B cell (primary cell): Measurements from ENCODE around the gene KBTBD3. TPM values are rescaled to one million over a fixed set of nuclear protein-coding genes. Genes with fewer than 3 reads are reported as not detected.

Experiments used
- ATAC-seq: fragments of 200-7000 bp; cut with Tn5 transposase; one replicate; pipeline ENCODE4 v1.10.0; 2021; ENCODE audit warnings: low read depth, mild to moderate bottlenecking, moderate number of reproducible peaks, moderate library complexity
- CTCF ChIA-PET: fragments of 350-600 bp; sonication (Branson Sonifier 250); formaldehyde crosslinking; loops from one replicate; lab custom pipeline; 2021; ENCODE audit warnings: antibody characterized with exemption, inconsistent platforms; lab: Charles Lee
- POLR2A ChIA-PET: fragments of 350-600 bp; sonication (Branson Sonifier 250); formaldehyde crosslinking; loops from one replicate; lab custom pipeline; 2021; ENCODE audit warnings: antibody characterized with exemption; lab: Charles Lee
- DNase-seq: peaks from one replicate; pipeline ENCODE4 v3.0.0; 2013
- H2AFZ ChIP-seq: 2 replicates; pipeline ENCODE4 v1.6.1; 2012; ENCODE audit warnings: mild to moderate bottlenecking, low read depth, low read length; ENCODE audit not compliant: insufficient read depth, poor library complexity, severe bottlenecking
- H3K27ac ChIP-seq, 2 donors: 1 replicate in 1 of 2; 2 replicates in 1 of 2; pipeline ENCODE4 v1.5.1; 2012 to 2013; ENCODE audit warnings: low read length in 2 of 2, mild to moderate bottlenecking in 2 of 2, moderate library complexity in 1 of 2
- H3K27me3 ChIP-seq, 4 experiments: fragments of 200-600 bp in 1 of 4; sonication (generic) in 1 of 4; replicated peaks in 1 of 4; 1 replicate in 2 of 4; 2 replicates in 2 of 4; pipeline versions ENCODE4 v1.6.1 to v1.7.0; 2013 to 2016; ENCODE audit warnings: low read length in 3 of 4, mild to moderate bottlenecking in 2 of 4, mixed read lengths in 1 of 4, moderate library complexity in 1 of 4; ENCODE audit not compliant: insufficient read depth in 4 of 4, control insufficient read depth in 3 of 4; ENCODE audit errors: control extremely low read depth in 1 of 4
- H3K36me3 ChIP-seq, 2 experiments: replicated peaks in 1 of 2; 1 replicate in 1 of 2; 2 replicates in 1 of 2; pipeline versions ENCODE4 v1.6.1 to v1.7.1; 2013; ENCODE audit warnings: low read length in 1 of 2; ENCODE audit not compliant: insufficient read depth in 2 of 2, control insufficient read depth in 1 of 2; ENCODE audit errors: control extremely low read depth in 1 of 2, extremely low read depth in 1 of 2
- H3K4me1 ChIP-seq, 2 donors: fragments of 200-600 bp in 1 of 2; sonication (generic) in 1 of 2; 1 replicate in 1 of 2; 2 replicates in 1 of 2; pipeline versions ENCODE4 v1.5.1 to v1.6.1; 2013 to 2017; ENCODE audit warnings: low read length in 2 of 2; ENCODE audit not compliant: control insufficient read depth in 2 of 2, insufficient read depth in 2 of 2
- H3K4me2 ChIP-seq: replicated peaks from 2 replicates; pipeline ENCODE3; 2012; ENCODE audit warnings: mild to moderate bottlenecking, low read depth, low read length; ENCODE audit not compliant: poor library complexity, severe bottlenecking
- H3K4me3 ChIP-seq, 5 experiments: fragments of 200-600 bp in 1 of 5; sonication (generic) in 1 of 5; 1 replicate in 3 of 5; 2 replicates in 2 of 5; pipeline versions ENCODE4 v1.5.1 to v1.7.0; 2011 to 2016; ENCODE audit warnings: low read length in 4 of 5, mild to moderate bottlenecking in 4 of 5, low read depth in 2 of 5, control low read depth in 1 of 5, moderate library complexity in 1 of 5; ENCODE audit not compliant: insufficient read depth in 1 of 5; ENCODE audit errors: control extremely low read depth in 1 of 5, extremely low read depth in 1 of 5
- H3K79me2 ChIP-seq: fragments of 200-600 bp; sonication (generic); one replicate; pipeline ENCODE4 v1.6.0; 2016; ENCODE audit warnings: low read length; ENCODE audit not compliant: control insufficient read depth, insufficient read depth
- H3K9ac ChIP-seq: fragments of 200-600 bp; sonication (generic); 2 replicates; pipeline ENCODE4 v1.6.1; 2017; ENCODE audit warnings: mild to moderate bottlenecking, low read length, moderate library complexity
- H3K9me3 ChIP-seq, 3 donors: one replicate each; pipeline versions ENCODE4 v1.6.1 to v1.7.1; 2013; ENCODE audit warnings: low read length in 2 of 3; ENCODE audit not compliant: control insufficient read depth in 2 of 3, insufficient read depth in 1 of 3; ENCODE audit errors: control extremely low read depth in 1 of 3
- H4K20me1 ChIP-seq: 2 replicates; pipeline ENCODE4 v1.6.0; 2012; ENCODE audit warnings: mild to moderate bottlenecking, low read length; ENCODE audit not compliant: insufficient read depth, control insufficient read depth, poor library complexity, severe bottlenecking
- H3K27ac Mint-ChIP-seq: one replicate; pipeline ENCODE4 v1.8.0; 2021; ENCODE audit warnings: mixed read lengths
- H3K27me3 Mint-ChIP-seq: one replicate; pipeline ENCODE4 v1.8.0; 2021; ENCODE audit warnings: mixed read lengths
- H3K4me1 Mint-ChIP-seq: one replicate; pipeline ENCODE4 v1.8.0; 2021; ENCODE audit warnings: mixed read lengths
- H3K4me3 Mint-ChIP-seq: one replicate; pipeline ENCODE4 v1.8.0; 2021; ENCODE audit warnings: mixed read lengths
- H3K9me3 Mint-ChIP-seq: one replicate; pipeline ENCODE4 v1.8.0; 2022; ENCODE audit warnings: mixed read lengths; ENCODE audit not compliant: insufficient read depth
- CTCF ChIP-seq: fragments of 200-600 bp; IDR thresholded peaks from one replicate; pipeline ENCODE4 v1.8.0; 2022; ENCODE audit warnings: antibody characterized with exemption, mild to moderate bottlenecking
- EZH2 ChIP-seq: IDR thresholded peaks from 2 replicates; pipeline ENCODE4 v1.6.1; 2012; ENCODE audit warnings: borderline replicate concordance, low read depth, mild to moderate bottlenecking, moderate library complexity, low read length; ENCODE audit not compliant: insufficient read depth, poor library complexity, severe bottlenecking
- WGBS: methylation state at CpG from one replicate; pipeline ENCODE4 v1.1.5; 2013; ENCODE audit warnings: missing lambda C conversion rate; ENCODE audit not compliant: insufficient coverage; 5-methylcytosine and 5-hydroxymethylcytosine counted together
- intact Hi-C: fragments of 100-400 bp; cut with micrococcal nuclease; formaldehyde crosslinking; loops from one replicate; pipeline ENCODE4 v1.10.0; 2022
- polyA plus RNA-seq: library from polyadenylated mRNA; depleted of rRNA; stranded (reverse); fragments of >200 nt; gene quantifications from 2 replicates; pipeline ENCODE4 v1.2.3, GENCODE V29; 2012
- total RNA-seq, 2 donors: library from RNA; stranded (reverse); fragments of 120-200 nt in 1 of 2; gene quantifications; 1 replicate in 1 of 2; 2 replicates in 1 of 2; pipeline versions ENCODE4 v1.2.3 to v1.2.4, GENCODE V29; 2013 to 2022

Gene KBTBD3
- total and polyA plus RNA-seq, 2 donors (not counting 1 experiment from before 2014, with no cell fraction given), result 1.8 to 15.5 TPM

DNA sequence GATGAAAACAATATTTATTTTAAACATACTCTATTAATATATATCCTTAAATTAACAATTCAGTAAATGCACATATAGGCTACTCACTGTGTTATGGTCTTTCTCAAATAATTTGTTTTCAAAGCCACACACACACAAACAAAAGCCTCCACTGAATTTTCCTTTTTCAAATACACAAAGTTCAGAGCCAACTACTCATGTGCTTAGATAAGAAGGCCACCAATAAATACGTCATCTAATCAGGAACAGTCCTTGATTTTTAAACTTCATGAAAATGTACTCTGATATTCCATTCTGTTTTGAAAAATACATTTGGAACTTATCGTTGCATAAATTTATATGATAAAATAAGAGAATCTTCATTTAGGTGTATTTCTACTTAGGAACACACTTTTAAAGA, 26.0 kb downstream of the KBTBD3 start:
- DNase-seq, result no peak
- WGBS, result no CpG with 5 or more reads among the region's 2 CpGs
- ChIA-PET CTCF (no interaction called here), POLR2A (no interaction called here)
- no peak overlapping the region for H3K9ac ChIP-seq
- H3K4me2 ChIP-seq, result no peak overlapping the region
- ATAC-seq, result no peak
- Mint-ChIP-seq H3K4me1 (no peaks in the 10 kb centered on the region), H3K9me3 (no peaks in the 10 kb centered on the region), H3K27ac (no peak overlapping the region), H3K4me3 (no peak overlapping the region), H3K27me3 (peaks cover 6% of the 10 kb centered on the region)
- H2AFZ ChIP-seq, result no peak overlapping the region
- H3K27me3 ChIP-seq, result no peaks in the 10 kb centered on the region
- H3K27ac ChIP-seq, result no peak overlapping the region
- H3K79me2 ChIP-seq, result no peaks in the 10 kb centered on the region
- no peak for TF ChIP-seq CTCF
- TF ChIP-seq EZH2, result no peak
- no peaks in the 10 kb centered on the region for H4K20me1 ChIP-seq
- intact Hi-C loops, result no loop called here
- H3K4me3 ChIP-seq, result no peak overlapping the region
- H3K4me1 ChIP-seq, result no peaks in the 10 kb centered on the region
- no peaks in the 10 kb centered on the region for H3K36me3 ChIP-seq
- no peaks in the 10 kb centered on the region for H3K9me3 ChIP-seq

DNA sequence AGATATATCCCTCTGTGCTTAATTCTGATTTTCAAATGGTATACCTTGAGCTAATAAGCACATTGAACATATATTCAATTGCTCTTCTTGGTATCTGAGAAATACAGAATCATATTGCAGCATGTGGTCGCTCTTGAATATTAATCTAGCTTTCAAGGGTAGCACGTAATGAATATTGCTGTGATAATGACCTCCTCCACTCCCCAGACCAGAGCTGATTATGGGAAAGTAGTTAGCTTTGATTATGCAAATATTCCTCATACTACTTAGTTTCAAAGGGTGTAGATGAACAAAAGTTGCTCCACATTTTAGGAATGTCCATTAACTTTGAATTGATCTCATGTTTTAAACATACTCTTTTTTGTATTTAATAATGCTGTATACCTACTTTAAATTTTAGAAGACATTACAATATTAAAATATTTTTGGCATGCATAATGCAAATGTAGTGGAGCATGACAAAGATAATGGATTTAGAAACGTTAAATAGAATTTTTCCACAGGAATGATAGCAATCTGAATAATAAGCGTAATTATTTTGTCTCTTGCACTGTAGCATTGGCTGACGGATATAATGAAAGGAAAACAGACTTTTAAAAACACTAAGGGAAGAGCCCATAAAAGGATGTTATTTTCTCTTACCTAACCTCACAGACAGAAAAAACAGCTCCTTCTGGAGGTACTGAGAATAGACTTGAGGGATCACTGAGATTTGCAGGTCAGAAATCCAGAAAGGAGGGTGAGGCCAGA, 27.2 kb downstream of the KBTBD3 start:
- ATAC-seq (no peak), DNase-seq (no peak)
- Histone ChIP-seq H2AFZ (no peak overlapping the region), H3K9me3 (no peaks in the 10 kb centered on the region), H3K4me3 (no peak overlapping the region), H3K27me3 (no peaks in the 10 kb centered on the region), H3K4me2 (no peak overlapping the region), H3K27ac (no peak overlapping the region), H3K4me1 (no peaks in the 10 kb centered on the region), H3K79me2 (no peaks in the 10 kb centered on the region), H3K36me3 (no peaks in the 10 kb centered on the region), H4K20me1 (no peaks in the 10 kb centered on the region), H3K9ac (no peak overlapping the region)
- Mint-ChIP-seq H3K27ac (no peak overlapping the region), H3K27me3 (peaks cover 6% of the 10 kb centered on the region), H3K4me3 (no peak overlapping the region), H3K4me1 (no peaks in the 10 kb centered on the region), H3K9me3 (no peaks in the 10 kb centered on the region)
- ChIA-PET POLR2A (no interaction called here), CTCF (no interaction called here)
- WGBS, result no CpG with 5 or more reads among the region's 5 CpGs
- no peak for TF ChIP-seq CTCF
- TF ChIP-seq EZH2, result no peak
- intact Hi-C loops, result no loop called here
